Esophagus muscularis mucosa (tissue), 4 donors: ENCODE data around the gene TMEM151A. TPM values are rescaled to one million over a fixed set of nuclear protein-coding genes. Genes with fewer than 3 reads are reported as not detected.
A peak's percentile ranks its signal among the peaks of the same experiment; 100 is the strongest.

Source experiments
- DNase-seq: peaks from one replicate; pipeline ENCODE4 v3.0.0-alpha.2; 2017; ENCODE audit errors: extremely low spot score
- H3K27ac ChIP-seq, 4 donors: fragments of 200-600 bp; sonication (generic); replicated peaks in 1 of 4; 1 replicate in 3 of 4; 2 replicates in 1 of 4; pipeline ENCODE4 v1.5.1; 2016 to 2019; ENCODE audit warnings: mild to moderate bottlenecking in 1 of 4
- H3K27me3 ChIP-seq, 4 donors: fragments of 200-600 bp; sonication (generic); one replicate each; pipeline versions ENCODE4 v1.5.1 to v1.6.0; 2016 to 2019
- H3K36me3 ChIP-seq, 4 donors: fragments of 200-600 bp; sonication (generic); one replicate each; pipeline ENCODE4 v1.5.1; 2016 to 2019
- H3K4me1 ChIP-seq, 4 donors: fragments of 200-600 bp; sonication (generic); one replicate each; pipeline ENCODE4 v1.5.1; 2016 to 2019
- H3K4me3 ChIP-seq, 4 donors: fragments of 200-600 bp; sonication (generic); 1 replicate in 2 of 4; 2 replicates in 2 of 4; pipeline ENCODE4 v1.5.1; 2016 to 2019; ENCODE audit warnings: mild to moderate bottlenecking in 4 of 4, moderate library complexity in 1 of 4
- H3K9me3 ChIP-seq, 4 donors: fragments of 200-600 bp; sonication (generic); 1 replicate in 3 of 4; 2 replicates in 1 of 4; pipeline ENCODE4 v1.5.1; 2016 to 2019
- CTCF ChIP-seq, 3 experiments: fragments of 200-600 bp in 2 of 3; fragments of 450-650 bp in 1 of 3; sonication (generic) in 2 of 3; IDR thresholded peaks; one replicate each; pipeline ENCODE4 v1.5.1; 2017 to 2019; ENCODE audit warnings: antibody characterized with exemption in 3 of 3, mild to moderate bottlenecking in 2 of 3, moderate library complexity in 1 of 3
- EP300 ChIP-seq: sonication (generic); formaldehyde crosslinking; IDR thresholded peaks from one replicate; pipeline ENCODE4 v1.6.1; 2017; ENCODE audit warnings: antibody characterized with exemption
- POLR2A ChIP-seq: fragments of 450-650 bp; IDR thresholded peaks from one replicate; pipeline ENCODE4 v1.6.1; 2017; ENCODE audit warnings: antibody characterized with exemption, moderate library complexity, mild to moderate bottlenecking, low read depth
- POLR2AphosphoS5 ChIP-seq, 2 donors: sonication (generic); formaldehyde crosslinking; IDR thresholded peaks; one replicate each; pipeline ENCODE4 v1.6.1; 2017; ENCODE audit warnings: antibody characterized with exemption in 2 of 2
- WGBS: methylation state at CpG from one replicate; pipeline ENCODE4 v1.1.5; 2018; 5-methylcytosine and 5-hydroxymethylcytosine counted together
- intact Hi-C: fragments of 100-400 bp; cut with DNase I; formaldehyde crosslinking; loops from one replicate; pipeline ENCODE4 v1.15.1; 2023
- total RNA-seq, 4 donors: library from RNA; depleted of rRNA; stranded (reverse); fragments of >200 nt; gene quantifications; one replicate each; pipeline versions ENCODE4 v1.1.0 to v1.2.1, GENCODE V29; 2016

Gene TMEM151A
- under 1 TPM; 0.42 to 0.71 (median 0.54) TPM for total RNA-seq

GRCh38 chr11:66291706-66292542 lies at the start of gene TMEM151A:
TSS of gene TMEM151A (plus strand) at chr11:66291894. CDS start at chr11:66292014, 120 bp downstream.
- no peak for DNase-seq
- H3K4me3 ChIP-seq = peak within 1 kb of the TSS; percentile 47 to 63 (median 52)
- WGBS = 7% methylated on average over 14 of the region's 95 CpGs
- peaks cover 0 to 6% (median 0%) of the 10 kb centered on the region in 4 donors for H3K36me3 ChIP-seq
- peaks cover 26 to 42% (median 38%) of the 10 kb centered on the region in 4 donors for H3K4me1 ChIP-seq
- no peaks in the 10 kb centered on the region for H3K9me3 ChIP-seq
- peaks cover 2 to 59% (median 20%) of the 10 kb centered on the region in 4 donors for H3K27me3 ChIP-seq
- intact Hi-C loops = no loop called here
- TF ChIP-seq POLR2AphosphoS5 (IDR thresholded peaks at IDR 0.05) (no peak), EP300 (no peak), CTCF (IDR thresholded peaks at IDR 0.05) (no peak), POLR2A (no peak)
- H3K27ac ChIP-seq = no peak within 1 kb of the TSS

GRCh38 chr11:66242095-66242765 lies 49.5 kb upstream of the TMEM151A start:
- Histone ChIP-seq H3K36me3 (peaks cover 18 to 93% (median 83%) of the 10 kb centered on the region in 4 donors), H3K4me3 (no peak overlapping the region), H3K27ac (no peak overlapping the region), H3K4me1 (no peaks in the 10 kb centered on the region), H3K27me3 (no peaks in the 10 kb centered on the region), H3K9me3 (no peaks in the 10 kb centered on the region)
- TF ChIP-seq POLR2AphosphoS5 (IDR thresholded peaks at IDR 0.05) (no peak), EP300 (no peak), CTCF (IDR thresholded peaks at IDR 0.05) (no peak), POLR2A (no peak)
- DNase-seq = no peak
- intact Hi-C loops = no loop called here
- WGBS = 90% methylated on average over 8 of the region's 14 CpGs

GRCh38 chr11:66243782-66244535 lies 47.7 kb upstream of the TMEM151A start:
- Histone ChIP-seq H3K4me1 (no peaks in the 10 kb centered on the region), H3K36me3 (peaks cover 17 to 77% (median 67%) of the 10 kb centered on the region in 4 donors), H3K9me3 (no peaks in the 10 kb centered on the region), H3K4me3 (no peak overlapping the region), H3K27ac (no peak overlapping the region), H3K27me3 (no peaks in the 10 kb centered on the region)
- no peak for DNase-seq
- 71% methylated on average over 13 of the region's 13 CpGs for WGBS
- intact Hi-C loops = no loop called here
- TF ChIP-seq POLR2AphosphoS5 (IDR thresholded peaks at IDR 0.05) (no peak), POLR2A (no peak), EP300 (no peak), CTCF (IDR thresholded peaks at IDR 0.05) (no peak)

- Histone ChIP-seq H3K4me1 (no peaks in the 10 kb centered on the region), H3K4me3 (no peak overlapping the region), H3K27me3 (no peaks in the 10 kb centered on the region), H3K9me3 (no peaks in the 10 kb centered on the region), H3K27ac (no peak overlapping the region), H3K36me3 (peaks cover 0 to 61% (median 39%) of the 10 kb centered on the region in 4 donors)
- TF ChIP-seq POLR2AphosphoS5 (IDR thresholded peaks at IDR 0.05) (no peak), CTCF (IDR thresholded peaks at IDR 0.05) (no peak), POLR2A (no peak), EP300 (no peak)
- 84% methylated on average over 4 of the region's 4 CpGs for WGBS
- DNase-seq = no peak
- intact Hi-C loops = no loop called here
Measured at GRCh38 chr11:66247295-66247694, 44.4 kb upstream of the TMEM151A start.
